ENCODE results near the gene U2AF1L4.
"Not testable (repeated sequence)": the region's sequence is repeated elsewhere in the genome, so short reads cannot be mapped to it uniquely, and the experiment has no call there.

U2AF1L4 gene

GRCh38 chr19:35775298-35776101 lies 30.3 kb upstream of the U2AF1L4 start, which contains the start of gene ARHGAP33:
Gene ARHGAP33, plus strand, starts transcription at chr19:35775564. Its CDS starts 95 bp downstream, at chr19:35775659.
- no peaks in the 10 kb centered on the region for H3K9me3 Mint-ChIP-seq
- peak within 1 kb of the TSS; percentile 88 for H3K27ac Mint-ChIP-seq
- H3K27me3 Mint-ChIP-seq (ENCODE audit: low read depth): no peaks in the 10 kb centered on the region
- H3K4me3 Mint-ChIP-seq: peak within 1 kb of the TSS; percentile 92
- peaks cover 18% of the 10 kb centered on the region for H3K4me1 Mint-ChIP-seq (ENCODE audit: low read depth)
- peaks cover 17% of the 10 kb centered on the region for H3K36me3 Mint-ChIP-seq (ENCODE audit: low read depth)
- peak; percentile 99 for DNase-seq (ENCODE audit: low spot score)

GRCh38 chr19:35775046-35775297 lies 29.8 kb upstream of the U2AF1L4 start:
- peak overlapping the region; percentile 36 for H3K27ac Mint-ChIP-seq
- H3K27me3 Mint-ChIP-seq (ENCODE audit: low read depth): no peaks in the 10 kb centered on the region
- DNase-seq (ENCODE audit: low spot score): no peak
- peaks cover 17% of the 10 kb centered on the region for H3K36me3 Mint-ChIP-seq (ENCODE audit: low read depth)
- no peaks in the 10 kb centered on the region for H3K9me3 Mint-ChIP-seq
- H3K4me1 Mint-ChIP-seq (ENCODE audit: low read depth): peaks cover 18% of the 10 kb centered on the region
- H3K4me3 Mint-ChIP-seq: peak overlapping the region; percentile 92

DNA sequence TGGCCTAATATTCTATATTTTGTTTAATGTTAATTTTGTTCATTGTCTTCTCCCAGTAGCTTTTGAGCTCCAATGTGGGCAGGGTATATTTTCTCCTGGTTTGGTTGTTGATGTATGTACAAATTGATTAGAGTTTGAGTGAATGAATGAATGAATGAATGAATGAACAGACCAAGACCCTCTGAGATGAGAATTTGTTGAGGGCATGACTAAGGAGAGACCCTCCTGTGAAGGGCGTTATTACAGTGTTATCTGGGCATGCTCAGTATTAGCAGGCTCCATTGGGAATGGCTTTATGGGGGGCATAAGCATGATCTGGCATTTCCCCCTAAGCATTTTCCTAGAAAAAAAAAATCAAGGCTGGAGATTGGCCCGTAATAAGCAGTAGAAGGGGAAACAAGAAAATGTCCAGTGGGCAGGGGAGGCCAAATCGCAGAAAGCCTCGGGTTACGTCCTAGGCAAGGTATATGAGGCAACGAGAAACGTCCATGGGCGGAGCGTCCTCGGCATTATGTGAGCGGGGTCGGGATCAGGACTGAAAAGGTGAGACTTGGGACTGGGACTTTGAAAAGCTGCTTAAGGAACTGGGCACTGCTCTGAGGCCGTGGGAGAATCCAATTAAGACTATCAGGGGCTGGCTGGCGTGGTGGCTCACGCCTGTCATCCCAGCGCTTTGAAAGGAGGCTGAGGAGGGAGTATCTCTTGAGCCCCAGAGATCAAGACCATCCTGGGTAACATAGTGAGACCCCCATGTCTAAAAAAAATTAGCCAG lies 29.2 kb upstream of the U2AF1L4 start:
- no peaks in the 10 kb centered on the region for H3K9me3 Mint-ChIP-seq
- DNase-seq (ENCODE audit: low spot score): no peak
- no peak overlapping the region for H3K27ac Mint-ChIP-seq
- H3K4me3 Mint-ChIP-seq: peak overlapping the region; percentile 92
- H3K4me1 Mint-ChIP-seq (ENCODE audit: low read depth): peaks cover 18% of the 10 kb centered on the region
- H3K27me3 Mint-ChIP-seq (ENCODE audit: low read depth): no peaks in the 10 kb centered on the region
- peaks cover 15% of the 10 kb centered on the region for H3K36me3 Mint-ChIP-seq (ENCODE audit: low read depth)

GRCh38 chr19:35773020-35773806 lies 28.0 kb upstream of the U2AF1L4 start:
- H3K4me3 Mint-ChIP-seq: no peak overlapping the region
- H3K9me3 Mint-ChIP-seq: no peaks in the 10 kb centered on the region
- no peak for DNase-seq (ENCODE audit: low spot score)
- no peak overlapping the region for H3K27ac Mint-ChIP-seq
- peaks cover 15% of the 10 kb centered on the region for H3K36me3 Mint-ChIP-seq (ENCODE audit: low read depth)
- H3K4me1 Mint-ChIP-seq (ENCODE audit: low read depth): peaks cover 18% of the 10 kb centered on the region
- no peaks in the 10 kb centered on the region for H3K27me3 Mint-ChIP-seq (ENCODE audit: low read depth)

- peaks cover 17% of the 10 kb centered on the region for H3K36me3 Mint-ChIP-seq (ENCODE audit: low read depth)
- H3K4me3 Mint-ChIP-seq; H3K9me3 Mint-ChIP-seq; DNase-seq (ENCODE audit: low spot score); H3K27me3 Mint-ChIP-seq (ENCODE audit: low read depth); H3K27ac Mint-ChIP-seq: not testable (repeated sequence)
- H3K4me1 Mint-ChIP-seq (ENCODE audit: low read depth): peaks cover 18% of the 10 kb centered on the region
Measured at GRCh38 chr19:35772362-35772761, 27.1 kb upstream of the U2AF1L4 start.

GRCh38 chr19:35768082-35768421 lies 22.8 kb upstream of the U2AF1L4 start:
- no peak for DNase-seq (ENCODE audit: low spot score)
- no peak overlapping the region for H3K27ac Mint-ChIP-seq
- H3K4me3 Mint-ChIP-seq: no peak overlapping the region
- H3K27me3 Mint-ChIP-seq (ENCODE audit: low read depth): no peaks in the 10 kb centered on the region
- H3K9me3 Mint-ChIP-seq: no peaks in the 10 kb centered on the region
- peaks cover 24% of the 10 kb centered on the region for H3K36me3 Mint-ChIP-seq (ENCODE audit: low read depth)
- no peaks in the 10 kb centered on the region for H3K4me1 Mint-ChIP-seq (ENCODE audit: low read depth)

- no peak for DNase-seq (ENCODE audit: low spot score)
- Mint-ChIP-seq H3K27ac (no peak overlapping the region), H3K27me3 (ENCODE audit: low read depth) (no peaks in the 10 kb centered on the region), H3K4me1 (ENCODE audit: low read depth) (no peaks in the 10 kb centered on the region), H3K9me3 (no peaks in the 10 kb centered on the region), H3K36me3 (ENCODE audit: low read depth) (peaks cover 24% of the 10 kb centered on the region), H3K4me3 (no peak overlapping the region)
Measured at GRCh38 chr19:35767288-35768081, 22.3 kb upstream of the U2AF1L4 start.

- no peaks in the 10 kb centered on the region for H3K9me3 Mint-ChIP-seq
- no peak overlapping the region for H3K4me3 Mint-ChIP-seq
- peaks cover 30% of the 10 kb centered on the region for H3K36me3 Mint-ChIP-seq (ENCODE audit: low read depth)
- H3K27ac Mint-ChIP-seq: no peak overlapping the region
- no peaks in the 10 kb centered on the region for H3K4me1 Mint-ChIP-seq (ENCODE audit: low read depth)
- no peaks in the 10 kb centered on the region for H3K27me3 Mint-ChIP-seq (ENCODE audit: low read depth)
- DNase-seq (ENCODE audit: low spot score): no peak
Measured at GRCh38 chr19:35766571-35767104, 21.4 kb upstream of the U2AF1L4 start.

DNA sequence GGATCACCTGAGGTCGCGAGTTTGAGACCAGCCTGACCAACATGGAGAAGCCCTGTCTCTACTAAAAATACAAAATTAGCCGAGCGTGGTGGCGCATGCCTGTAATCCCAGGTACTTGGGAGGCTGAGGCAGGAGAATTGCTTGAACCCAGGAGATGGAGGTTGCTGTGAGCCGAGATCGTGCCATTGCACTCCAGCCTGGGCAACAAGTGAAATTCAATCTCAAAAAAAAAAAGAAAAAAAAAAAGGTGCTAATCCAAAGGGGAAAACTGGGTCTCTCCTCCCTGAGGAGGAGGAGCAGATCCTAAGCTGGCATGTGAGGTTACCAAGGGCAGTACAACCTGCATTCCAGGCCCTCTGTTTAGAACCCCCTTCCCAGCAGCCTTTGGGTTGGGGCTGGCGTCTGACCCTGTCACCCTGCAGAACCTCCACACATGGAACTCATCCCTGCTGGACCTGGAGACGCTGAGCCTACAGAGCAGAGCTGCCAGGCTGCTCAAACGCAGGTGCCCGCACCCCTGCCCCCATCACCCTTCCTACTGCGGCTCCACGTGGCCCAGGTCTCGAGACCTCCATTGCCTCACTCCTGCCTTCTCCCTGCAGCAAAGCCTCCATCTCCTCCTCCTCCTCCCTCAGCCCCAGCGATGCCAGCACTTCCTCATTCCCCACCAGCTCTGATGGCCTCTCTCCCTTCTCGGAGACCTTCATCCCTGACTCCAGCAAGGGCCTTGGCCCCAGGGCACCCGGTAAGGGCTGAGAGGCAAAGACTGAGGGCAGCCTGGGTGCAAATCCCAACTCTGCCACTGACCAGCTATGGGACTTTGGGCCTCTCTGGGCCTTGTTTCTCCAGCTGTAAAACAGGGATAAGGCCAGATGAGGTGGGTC lies 19.5 kb upstream of the U2AF1L4 start:
- Mint-ChIP-seq H3K4me3 (no peak overlapping the region), H3K9me3 (no peaks in the 10 kb centered on the region), H3K27ac (no peak overlapping the region), H3K27me3 (ENCODE audit: low read depth) (no peaks in the 10 kb centered on the region), H3K36me3 (ENCODE audit: low read depth) (peaks cover 30% of the 10 kb centered on the region), H3K4me1 (ENCODE audit: low read depth) (peaks cover 2% of the 10 kb centered on the region)
- DNase-seq (ENCODE audit: low spot score): no peak

DNA sequence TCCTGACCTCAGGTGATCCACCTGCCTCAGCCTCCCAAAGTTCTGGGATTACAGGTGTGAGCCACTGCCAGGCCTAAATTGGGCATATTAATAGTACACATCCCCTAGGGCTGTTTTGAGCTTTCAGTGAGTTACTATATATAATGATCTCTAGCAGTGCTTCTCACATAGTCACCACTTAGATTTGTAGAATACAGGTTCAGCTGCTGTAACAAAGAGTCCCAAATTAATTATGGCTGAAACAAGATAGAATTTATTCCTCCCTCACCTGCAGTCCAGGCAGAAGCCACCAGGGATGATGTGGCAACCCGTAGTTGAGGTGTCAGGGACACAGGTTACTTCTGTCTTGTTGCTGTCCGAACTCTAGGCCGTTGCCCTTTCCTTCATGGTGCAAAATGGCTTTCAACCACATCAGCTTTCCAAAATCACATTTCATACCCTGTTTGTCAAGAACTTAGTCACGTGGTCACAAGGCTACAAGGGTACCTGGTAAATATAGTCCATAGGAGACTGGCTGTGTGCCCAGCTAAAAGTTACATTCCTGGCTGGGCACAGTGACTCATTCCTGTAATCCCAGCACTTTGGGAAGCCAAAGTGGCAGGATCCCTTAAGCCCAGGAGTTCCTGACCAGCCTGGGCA lies 15.6 kb upstream of the U2AF1L4 start:
- no peak overlapping the region for H3K27ac Mint-ChIP-seq
- DNase-seq (ENCODE audit: low spot score): no peak
- peaks cover 17% of the 10 kb centered on the region for H3K4me1 Mint-ChIP-seq (ENCODE audit: low read depth)
- H3K9me3 Mint-ChIP-seq: no peaks in the 10 kb centered on the region
- no peak overlapping the region for H3K4me3 Mint-ChIP-seq
- peaks cover 25% of the 10 kb centered on the region for H3K36me3 Mint-ChIP-seq (ENCODE audit: low read depth)
- H3K27me3 Mint-ChIP-seq (ENCODE audit: low read depth): no peaks in the 10 kb centered on the region

- Mint-ChIP-seq H3K4me3 (peak overlapping the region; percentile 86), H3K27ac (peak overlapping the region; percentile 60), H3K36me3 (ENCODE audit: low read depth) (peaks cover 22% of the 10 kb centered on the region), H3K27me3 (ENCODE audit: low read depth) (no peaks in the 10 kb centered on the region), H3K4me1 (ENCODE audit: low read depth) (peaks cover 20% of the 10 kb centered on the region), H3K9me3 (no peaks in the 10 kb centered on the region)
- DNase-seq (ENCODE audit: low spot score): no peak
Measured at GRCh38 chr19:35759697-35760096, 14.5 kb upstream of the U2AF1L4 start.

All from T-helper 2 cell treated with Interferon-gamma antibody and Interleukin-4, amounts not matched to agents 5 μg/mL and 100 μg/mL, for 36 hours (primary cell).